ENCODE measurements around the gene TSEN2. TPM values are rescaled to one million over a fixed set of nuclear protein-coding genes. Genes with fewer than 3 reads are reported as not detected.

The TSEN2 gene
- total and polyA plus RNA-seq, 2 of the 4 experiments (the other 2 are of a cell fraction), result 9.5 to 14.2 TPM

DNA sequence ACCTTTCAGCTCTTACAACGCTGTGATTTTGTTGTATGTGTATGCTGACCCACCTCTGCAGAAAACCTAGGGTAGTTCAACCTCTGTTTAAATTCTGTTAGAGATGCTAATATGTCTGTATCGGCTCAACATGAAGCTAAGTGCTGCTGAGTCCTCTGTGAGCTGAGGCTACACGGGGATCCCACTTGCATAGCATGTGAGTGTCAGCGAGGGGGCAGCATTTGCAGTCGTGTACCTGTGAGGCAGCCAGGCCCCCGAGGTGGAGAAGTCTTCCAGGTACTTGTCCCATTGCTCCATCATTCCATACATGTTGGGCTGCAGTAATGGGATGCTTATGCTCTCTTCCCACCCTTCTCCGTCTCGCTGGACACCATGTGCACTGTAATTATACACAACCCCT is 57.3 kb downstream of the TSEN2 start:
- H3K9me1 ChIP-seq (ENCODE audit: insufficient read depth, low read length), result no peaks in the 10 kb centered on the region; the same call in 1 of the 2 replicates
- H3K79me1 ChIP-seq (ENCODE audit: low read depth in 1 of 2, low read length in 2 of 2), result no peaks in the 10 kb centered on the region
- H2BK120ac ChIP-seq (ENCODE audit: low read depth, low read length), result no peak overlapping the region
- H3K9me3 ChIP-seq (ENCODE audit: control insufficient read depth, insufficient read depth, low read length), result no peaks in the 10 kb centered on the region
- H2BK5ac ChIP-seq (ENCODE audit: low read depth, low read length, poor library complexity, severe bottlenecking), result no peak overlapping the region
- no peak overlapping the region for H4K8ac ChIP-seq (ENCODE audit: low read depth in 2 of 2, low read length in 2 of 2)
- no peak overlapping the region for H2BK15ac ChIP-seq (ENCODE audit: low read depth, low read length)
- no peak overlapping the region for H3K56ac ChIP-seq (ENCODE audit: extremely low read depth, insufficient read depth, low read length)
- no peak for TF ChIP-seq RFX5 (IDR thresholded peaks at IDR 0.05; ENCODE audit: low read depth, low read length)
- no peak for TF ChIP-seq RAD21 (IDR thresholded peaks at IDR 0.05; ENCODE audit: low read length)
- TF ChIP-seq MAFK (IDR thresholded peaks at IDR 0.05; ENCODE audit: low read depth, low read length), result no peak
- TF ChIP-seq, protein P1, sequence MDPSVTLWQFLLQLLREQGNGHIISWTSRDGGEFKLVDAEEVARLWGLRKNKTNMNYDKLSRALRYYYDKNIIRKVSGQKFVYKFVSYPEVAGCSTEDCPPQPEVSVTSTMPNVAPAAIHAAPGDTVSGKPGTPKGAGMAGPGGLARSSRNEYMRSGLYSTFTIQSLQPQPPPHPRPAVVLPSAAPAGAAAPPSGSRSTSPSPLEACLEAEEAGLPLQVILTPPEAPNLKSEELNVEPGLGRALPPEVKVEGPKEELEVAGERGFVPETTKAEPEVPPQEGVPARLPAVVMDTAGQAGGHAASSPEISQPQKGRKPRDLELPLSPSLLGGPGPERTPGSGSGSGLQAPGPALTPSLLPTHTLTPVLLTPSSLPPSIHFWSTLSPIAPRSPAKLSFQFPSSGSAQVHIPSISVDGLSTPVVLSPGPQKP (IDR thresholded peaks at IDR 0.05; ENCODE audit: borderline replicate concordance, low read depth, low read length), result no peak
- TF ChIP-seq CHD1 (IDR thresholded peaks at IDR 0.05; ENCODE audit: low read depth, low read length), result no peak
- no peak for TF ChIP-seq CEBPB (IDR thresholded peaks at IDR 0.05; ENCODE audit: low read depth, low read length)
- TF ChIP-seq SMC3 (IDR thresholded peaks at IDR 0.05; ENCODE audit: low read depth, low read length), result no peak
- TF ChIP-seq POLR2A (IDR thresholded peaks at IDR 0.05; ENCODE audit: low read depth, low read length), result no peak
- TF ChIP-seq MXI1 (IDR thresholded peaks at IDR 0.05; ENCODE audit: borderline replicate concordance, low read depth, low read length), result no peak
- no peak for TF ChIP-seq RCOR1 (IDR thresholded peaks at IDR 0.05; ENCODE audit: insufficient replicate concordance, low read length)
- no peak for TF ChIP-seq BHLHE40 (IDR thresholded peaks at IDR 0.05; ENCODE audit: low read depth, low read length)
- TF ChIP-seq MAZ (IDR thresholded peaks at IDR 0.05; ENCODE audit: borderline replicate concordance, low read depth, low read length), result no peak
- TF ChIP-seq, protein P2, sequence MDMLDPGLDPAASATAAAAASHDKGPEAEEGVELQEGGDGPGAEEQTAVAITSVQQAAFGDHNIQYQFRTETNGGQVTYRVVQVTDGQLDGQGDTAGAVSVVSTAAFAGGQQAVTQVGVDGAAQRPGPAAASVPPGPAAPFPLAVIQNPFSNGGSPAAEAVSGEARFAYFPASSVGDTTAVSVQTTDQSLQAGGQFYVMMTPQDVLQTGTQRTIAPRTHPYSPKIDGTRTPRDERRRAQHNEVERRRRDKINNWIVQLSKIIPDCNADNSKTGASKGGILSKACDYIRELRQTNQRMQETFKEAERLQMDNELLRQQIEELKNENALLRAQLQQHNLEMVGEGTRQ (IDR thresholded peaks at IDR 0.05; ENCODE audit: low read depth, low read length), result no peak
- TF ChIP-seq, protein P3, sequence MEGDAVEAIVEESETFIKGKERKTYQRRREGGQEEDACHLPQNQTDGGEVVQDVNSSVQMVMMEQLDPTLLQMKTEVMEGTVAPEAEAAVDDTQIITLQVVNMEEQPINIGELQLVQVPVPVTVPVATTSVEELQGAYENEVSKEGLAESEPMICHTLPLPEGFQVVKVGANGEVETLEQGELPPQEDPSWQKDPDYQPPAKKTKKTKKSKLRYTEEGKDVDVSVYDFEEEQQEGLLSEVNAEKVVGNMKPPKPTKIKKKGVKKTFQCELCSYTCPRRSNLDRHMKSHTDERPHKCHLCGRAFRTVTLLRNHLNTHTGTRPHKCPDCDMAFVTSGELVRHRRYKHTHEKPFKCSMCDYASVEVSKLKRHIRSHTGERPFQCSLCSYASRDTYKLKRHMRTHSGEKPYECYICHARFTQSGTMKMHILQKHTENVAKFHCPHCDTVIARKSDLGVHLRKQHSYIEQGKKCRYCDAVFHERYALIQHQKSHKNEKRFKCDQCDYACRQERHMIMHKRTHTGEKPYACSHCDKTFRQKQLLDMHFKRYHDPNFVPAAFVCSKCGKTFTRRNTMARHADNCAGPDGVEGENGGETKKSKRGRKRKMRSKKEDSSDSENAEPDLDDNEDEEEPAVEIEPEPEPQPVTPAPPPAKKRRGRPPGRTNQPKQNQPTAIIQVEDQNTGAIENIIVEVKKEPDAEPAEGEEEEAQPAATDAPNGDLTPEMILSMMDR (conservative IDR thresholded peaks at IDR 0.05; ENCODE audit: low read depth, low read length), result no peak
- no peak for TF ChIP-seq FOS (IDR thresholded peaks at IDR 0.05; ENCODE audit: low read depth, low read length)
- TF ChIP-seq NFE2L2 (IDR thresholded peaks at IDR 0.05; ENCODE audit: low read depth, low read length), result no peak
- no peak overlapping the region for H2AK5ac ChIP-seq (ENCODE audit: low read depth, low read length)
- H4K5ac ChIP-seq (ENCODE audit: low read depth, low read length), result no peak overlapping the region
- no peak overlapping the region for H3K14ac ChIP-seq (replicated peaks; ENCODE audit: low read depth, low read length)
- no peak overlapping the region for H4K91ac ChIP-seq (ENCODE audit: insufficient read depth, low read depth, low read length)
- no peaks in the 10 kb centered on the region for H3K27me3 ChIP-seq (ENCODE audit: control insufficient read depth, insufficient read depth, low read length)
- no peak overlapping the region for H2AFZ ChIP-seq (replicated peaks; ENCODE audit: low read length, poor library complexity)
- H2BK20ac ChIP-seq (ENCODE audit: low read depth, low read length), result no peak overlapping the region
- no peaks in the 10 kb centered on the region for H4K20me1 ChIP-seq (ENCODE audit: insufficient read depth, low read length)
- in situ Hi-C loops (cut with MboI; ENCODE audit: low sequenced_read_pairs), result no loop called here
- no peak for DNase-seq
- H3K4me2 ChIP-seq (ENCODE audit: low read depth, low read length), result no peak overlapping the region
- 100% methylated on average over 1 of the region's 8 CpGs; no CpG with 5 or more reads in 1 of the 2 experiments for WGBS, 2 experiments (ENCODE audit: extremely low coverage in 2 of 2, insufficient read length in 1 of 2)
- H3K4ac ChIP-seq (ENCODE audit: low read depth, low read length), result no peak overlapping the region
- no peak overlapping the region for H3K18ac ChIP-seq (ENCODE audit: low read depth, low read length)
- no peak overlapping the region for H2AK9ac ChIP-seq (replicated peaks; ENCODE audit: low read depth, low read length, poor library complexity)
- no peak overlapping the region for H3K4me3 ChIP-seq (ENCODE audit: insufficient read depth, low read depth, low read length)
- no TSS peak for BruUV-seq (replicated peaks)
- H3K4me1 ChIP-seq (ENCODE audit: control insufficient read depth, insufficient read depth, low read length), result no peaks in the 10 kb centered on the region
- no peak overlapping the region for H3K9ac ChIP-seq (ENCODE audit: low read depth, low read length)
- peaks cover 1% of the 10 kb centered on the region; the same call in 1 of the 2 replicates for H3K36me3 ChIP-seq (ENCODE audit: control insufficient read depth, insufficient read depth, low read length)
- no peak for ATAC-seq (ENCODE audit: low read depth)
- H3K23ac ChIP-seq (ENCODE audit: low read depth, low read length), result no peak overlapping the region
- intact Hi-C loops (cut with micrococcal nuclease), result no loop called here
- ChIA-PET POLR2A (ENCODE audit: unreplicated experiment) (no interaction called here), CTCF (no interaction called here)
- dilution Hi-C loops (cut with HindIII; ENCODE audit: low sequenced_read_pairs, unreplicated experiment), result no loop called here
- H3K27ac ChIP-seq (ENCODE audit: insufficient read depth, low read length), result no peak overlapping the region

All from IMR-90 (cell line).